SH-SY5Y (cell line): ENCODE measurements around the gene KRT2.

Experiments used
- GATA2 ChIP-seq: IDR thresholded peaks from 2 replicates; pipeline ENCODE4 v1.6.1; 2011; ENCODE audit warnings: mild to moderate bottlenecking, low read depth, low read length
- GATA3 ChIP-seq: IDR thresholded peaks from 2 replicates; pipeline ENCODE4 v1.6.1; 2011; ENCODE audit warnings: low read depth, mild to moderate bottlenecking, low read length, moderate library complexity

- no peak for TF ChIP-seq GATA2
- TF ChIP-seq GATA3, result no peak
These were observed 3.9 kb downstream of the KRT2 start for GRCh38 chr12:52648012-52648550.
